ENCODE data around the gene ADGRD2. TPM values are rescaled to one million over a fixed set of nuclear protein-coding genes. Genes with fewer than 3 reads are reported as not detected.

Gene ADGRD2
- polyA plus RNA-seq, 3 donors, result not detected

DNA sequence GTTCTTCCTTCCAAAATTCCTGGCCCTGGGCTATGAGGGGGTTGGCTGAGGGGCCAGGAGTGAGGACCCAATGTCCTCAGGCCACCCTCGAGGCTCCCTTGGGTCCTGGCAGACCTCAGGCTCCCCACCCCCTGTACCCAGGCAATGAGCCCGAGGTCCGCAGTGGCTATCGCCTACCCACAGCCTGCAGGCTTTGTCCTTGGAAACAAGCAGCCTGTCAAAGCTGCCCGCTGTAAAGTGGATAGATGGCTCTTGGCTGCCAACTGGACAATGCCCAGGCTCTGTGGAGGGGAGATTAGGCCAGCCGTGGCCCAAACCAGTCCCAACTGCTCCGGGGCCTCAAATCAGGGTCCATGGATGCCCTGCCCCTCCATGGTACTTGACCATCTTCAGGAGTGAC is 2.2 kb upstream of the ADGRD2 start:
- peaks cover 0 to 2% of the 10 kb centered on the region in 2 donors for H3K4me1 ChIP-seq (ENCODE audit: control insufficient read depth in 1 of 2, insufficient read depth in 2 of 2, low read length in 2 of 2)
- no peak overlapping the region for H3K27ac Mint-ChIP-seq
- H3K4me3 ChIP-seq (replicated peaks in 1 of 3; ENCODE audit: low read depth in 2 of 3, low read length in 3 of 3), result no peak overlapping the region
- no peak overlapping the region for H3K4me2 ChIP-seq (replicated peaks; ENCODE audit: extremely low read depth, low read length, poor library complexity, severe bottlenecking)
- intact Hi-C loops (cut with micrococcal nuclease), result no loop called here
- H3K79me2 ChIP-seq (ENCODE audit: insufficient read depth, low read length), result no peaks in the 10 kb centered on the region
- H3K9me3 Mint-ChIP-seq, result peaks cover 0 to 10% (median 0%) of the 10 kb centered on the region in 7 donors
- no peaks in the 10 kb centered on the region for H3K36me3 ChIP-seq (replicated peaks in 1 of 2; ENCODE audit: control insufficient read depth in 1 of 2, insufficient read depth in 2 of 2, low read length in 2 of 2)
- H2AFZ ChIP-seq (ENCODE audit: insufficient read depth, low read depth, low read length, poor library complexity, severe bottlenecking), result no peak overlapping the region
- no peaks in the 10 kb centered on the region for H3K36me3 Mint-ChIP-seq
- TF ChIP-seq, protein P1, sequence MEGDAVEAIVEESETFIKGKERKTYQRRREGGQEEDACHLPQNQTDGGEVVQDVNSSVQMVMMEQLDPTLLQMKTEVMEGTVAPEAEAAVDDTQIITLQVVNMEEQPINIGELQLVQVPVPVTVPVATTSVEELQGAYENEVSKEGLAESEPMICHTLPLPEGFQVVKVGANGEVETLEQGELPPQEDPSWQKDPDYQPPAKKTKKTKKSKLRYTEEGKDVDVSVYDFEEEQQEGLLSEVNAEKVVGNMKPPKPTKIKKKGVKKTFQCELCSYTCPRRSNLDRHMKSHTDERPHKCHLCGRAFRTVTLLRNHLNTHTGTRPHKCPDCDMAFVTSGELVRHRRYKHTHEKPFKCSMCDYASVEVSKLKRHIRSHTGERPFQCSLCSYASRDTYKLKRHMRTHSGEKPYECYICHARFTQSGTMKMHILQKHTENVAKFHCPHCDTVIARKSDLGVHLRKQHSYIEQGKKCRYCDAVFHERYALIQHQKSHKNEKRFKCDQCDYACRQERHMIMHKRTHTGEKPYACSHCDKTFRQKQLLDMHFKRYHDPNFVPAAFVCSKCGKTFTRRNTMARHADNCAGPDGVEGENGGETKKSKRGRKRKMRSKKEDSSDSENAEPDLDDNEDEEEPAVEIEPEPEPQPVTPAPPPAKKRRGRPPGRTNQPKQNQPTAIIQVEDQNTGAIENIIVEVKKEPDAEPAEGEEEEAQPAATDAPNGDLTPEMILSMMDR (IDR thresholded peaks at IDR 0.05), result no peak
- peaks cover 18 to 38% of the 10 kb centered on the region in 2 donors for H3K27me3 ChIP-seq (ENCODE audit: control insufficient read depth in 2 of 2, insufficient read depth in 2 of 2, low read length in 2 of 2)
- no peaks in the 10 kb centered on the region for H4K20me1 ChIP-seq (ENCODE audit: insufficient read depth, low read length)
- H3K4me3 Mint-ChIP-seq, result no peak overlapping the region
- peaks cover 0 to 6% of the 10 kb centered on the region in 2 donors for H3K9me3 ChIP-seq (replicated peaks in 1 of 2; ENCODE audit: control insufficient read depth in 1 of 2, insufficient read depth in 1 of 2, low read length in 2 of 2)
- H3K9ac ChIP-seq (ENCODE audit: insufficient read depth, low read length, poor library complexity, severe bottlenecking), result no peak overlapping the region
- H3K27me3 Mint-ChIP-seq (ENCODE audit: low read depth in 3 of 3), result peaks cover 36 to 44% (median 42%) of the 10 kb centered on the region in 3 donors
- H3K27ac ChIP-seq (ENCODE audit: low read depth in 1 of 2, low read length in 2 of 2), result no peak overlapping the region
- 93% methylated on average over 6 of the region's 7 CpGs for WGBS (ENCODE audit: insufficient coverage)
- peaks cover 7% of the 10 kb centered on the region for H3K4me1 Mint-ChIP-seq
- no peak for DNase-seq

DNA sequence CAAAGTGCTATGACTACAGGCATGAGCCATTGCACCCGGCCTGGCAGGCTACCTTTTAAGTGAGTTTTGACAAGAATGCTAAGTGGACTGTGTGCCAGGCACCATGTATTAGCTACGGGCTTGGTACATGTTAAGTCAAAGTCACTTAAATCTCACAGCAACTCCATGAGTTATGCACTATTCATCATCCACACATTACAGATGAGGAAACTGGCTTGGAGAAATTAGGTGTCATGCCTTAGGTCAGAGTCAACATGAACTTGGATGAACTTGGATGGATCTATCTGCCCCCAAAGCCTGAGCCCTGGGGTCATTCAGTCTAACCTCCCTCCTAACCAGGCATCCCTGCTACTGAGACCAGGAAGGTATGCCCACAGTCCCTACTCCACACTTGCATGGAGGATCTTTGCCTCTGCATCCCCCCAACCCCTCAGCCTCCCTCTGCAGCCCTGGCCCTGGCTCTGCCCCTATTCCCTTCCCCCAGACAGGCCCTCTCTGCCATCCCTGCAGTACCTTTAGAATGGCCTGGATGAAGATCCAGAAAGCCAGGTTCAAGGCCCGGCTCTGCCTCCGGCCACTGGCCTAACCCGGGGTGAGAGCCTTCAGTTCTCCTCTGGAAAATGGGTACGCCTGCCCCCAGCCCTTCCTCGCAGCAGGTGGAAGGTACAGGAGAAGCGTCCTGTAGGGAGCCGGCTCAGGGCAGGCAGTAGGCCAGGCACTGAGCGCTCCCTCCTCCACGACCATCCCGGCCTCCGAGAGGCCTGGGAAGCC is 685 bp upstream of the ADGRD2 start:
- no peak overlapping the region for H3K4me3 ChIP-seq (replicated peaks in 1 of 3; ENCODE audit: low read depth in 2 of 3, low read length in 3 of 3)
- no peaks in the 10 kb centered on the region for H4K20me1 ChIP-seq (ENCODE audit: insufficient read depth, low read length)
- no peak overlapping the region for H3K27ac ChIP-seq (ENCODE audit: low read depth in 1 of 2, low read length in 2 of 2)
- WGBS (ENCODE audit: insufficient coverage), result 93% methylated on average over 7 of the region's 13 CpGs
- TF ChIP-seq, protein P1 (IDR thresholded peaks at IDR 0.05), result no peak
- peaks cover 18 to 38% of the 10 kb centered on the region in 2 donors for H3K27me3 ChIP-seq (ENCODE audit: control insufficient read depth in 2 of 2, insufficient read depth in 2 of 2, low read length in 2 of 2)
- no peak overlapping the region for H3K4me2 ChIP-seq (replicated peaks; ENCODE audit: extremely low read depth, low read length, poor library complexity, severe bottlenecking)
- peaks cover 0 to 6% of the 10 kb centered on the region in 2 donors for H3K9me3 ChIP-seq (replicated peaks in 1 of 2; ENCODE audit: control insufficient read depth in 1 of 2, insufficient read depth in 1 of 2, low read length in 2 of 2)
- Mint-ChIP-seq H3K27me3 (ENCODE audit: low read depth in 3 of 3) (peaks cover 38 to 55% (median 54%) of the 10 kb centered on the region in 3 donors), H3K4me1 (peaks cover 7% of the 10 kb centered on the region), H3K36me3 (no peaks in the 10 kb centered on the region), H3K27ac (no peak overlapping the region), H3K9me3 (peaks cover 0 to 10% (median 0%) of the 10 kb centered on the region in 7 donors), H3K4me3 (peak overlapping the region in 1 of 2 donors; percentile 37)
- DNase-seq, result no peak
- H3K9ac ChIP-seq (ENCODE audit: insufficient read depth, low read length, poor library complexity, severe bottlenecking), result no peak overlapping the region
- peaks cover 0 to 7% of the 10 kb centered on the region in 2 donors for H3K4me1 ChIP-seq (ENCODE audit: control insufficient read depth in 1 of 2, insufficient read depth in 2 of 2, low read length in 2 of 2)
- no peaks in the 10 kb centered on the region for H3K79me2 ChIP-seq (ENCODE audit: insufficient read depth, low read length)
- intact Hi-C loops (cut with micrococcal nuclease), result no loop called here
- H2AFZ ChIP-seq (ENCODE audit: insufficient read depth, low read depth, low read length, poor library complexity, severe bottlenecking), result no peak overlapping the region
- H3K36me3 ChIP-seq (replicated peaks in 1 of 2; ENCODE audit: control insufficient read depth in 1 of 2, insufficient read depth in 2 of 2, low read length in 2 of 2), result no peaks in the 10 kb centered on the region

Measured in CD14-positive monocyte (primary cell).